ENCODE data around the gene ARHGAP5. TPM values are rescaled to one million over a fixed set of nuclear protein-coding genes. Genes with fewer than 3 reads are reported as not detected.

The ARHGAP5 gene
- polyA plus RNA-seq, 1 experiment, result 45.6 TPM

DNA sequence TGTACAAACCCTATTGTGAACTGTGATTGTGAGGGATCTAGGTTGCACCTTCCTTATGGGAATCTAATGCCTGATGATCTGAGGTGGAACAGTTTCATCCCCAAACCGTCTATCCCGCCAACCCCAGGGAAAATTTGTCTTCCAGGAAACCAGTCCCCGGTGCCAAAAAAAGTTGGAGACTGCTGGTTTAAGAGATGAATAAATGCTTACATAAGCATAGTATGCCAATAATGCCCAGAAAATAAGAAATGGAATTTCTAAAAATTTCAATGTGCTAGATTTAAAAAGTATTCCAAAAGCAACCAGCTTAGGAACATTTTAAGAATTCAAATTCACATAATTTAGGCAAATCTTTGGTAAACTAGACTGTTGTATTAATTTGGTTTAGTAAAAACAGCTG, 131.4 kb downstream of the ARHGAP5 start:
- no peaks in the 10 kb centered on the region for H3K9me3 ChIP-seq (ENCODE audit: control insufficient read depth, insufficient read depth, low read length)
- ChIA-PET CTCF (no interaction called here), POLR2A (no interaction called here)
- DNase-seq (ENCODE audit: low read depth, low spot score), result no peak
- H3K27me3 ChIP-seq (ENCODE audit: control insufficient read depth, insufficient read depth, low read length), result peaks cover 4% of the 10 kb centered on the region
- no peak overlapping the region for H3K27ac ChIP-seq (ENCODE audit: low read depth, low read length)
- TF ChIP-seq, protein P1, sequence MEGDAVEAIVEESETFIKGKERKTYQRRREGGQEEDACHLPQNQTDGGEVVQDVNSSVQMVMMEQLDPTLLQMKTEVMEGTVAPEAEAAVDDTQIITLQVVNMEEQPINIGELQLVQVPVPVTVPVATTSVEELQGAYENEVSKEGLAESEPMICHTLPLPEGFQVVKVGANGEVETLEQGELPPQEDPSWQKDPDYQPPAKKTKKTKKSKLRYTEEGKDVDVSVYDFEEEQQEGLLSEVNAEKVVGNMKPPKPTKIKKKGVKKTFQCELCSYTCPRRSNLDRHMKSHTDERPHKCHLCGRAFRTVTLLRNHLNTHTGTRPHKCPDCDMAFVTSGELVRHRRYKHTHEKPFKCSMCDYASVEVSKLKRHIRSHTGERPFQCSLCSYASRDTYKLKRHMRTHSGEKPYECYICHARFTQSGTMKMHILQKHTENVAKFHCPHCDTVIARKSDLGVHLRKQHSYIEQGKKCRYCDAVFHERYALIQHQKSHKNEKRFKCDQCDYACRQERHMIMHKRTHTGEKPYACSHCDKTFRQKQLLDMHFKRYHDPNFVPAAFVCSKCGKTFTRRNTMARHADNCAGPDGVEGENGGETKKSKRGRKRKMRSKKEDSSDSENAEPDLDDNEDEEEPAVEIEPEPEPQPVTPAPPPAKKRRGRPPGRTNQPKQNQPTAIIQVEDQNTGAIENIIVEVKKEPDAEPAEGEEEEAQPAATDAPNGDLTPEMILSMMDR (IDR thresholded peaks at IDR 0.05; ENCODE audit: low read depth, low read length), result no peak
- H3K4me3 ChIP-seq (ENCODE audit: low read depth, low read length), result no peak overlapping the region

Small RNAs within 50 kb of the gene (small RNA-seq; reads per million reads assigned to genes)
- gene RNU6-7 (ENCODE audit: insufficient read length, low read depth) (not detected), gene RNU6-8 (ENCODE audit: insufficient read length, low read depth) (not detected)

Other genes starting within 250 kb of the ARHGAP5 start
- not detected in 2 replicates for gene RNU6-7, start 124.7 kb downstream of the ARHGAP5 start, polyA plus RNA-seq (2011; rRNA removed)
- not detected in 2 replicates for gene RNU6-8, start 126.0 kb downstream of the ARHGAP5 start, polyA plus RNA-seq (2011; rRNA removed)

All from AG04450 (cell line).